NOMO-1 treated with DMSO at 0.1 percent for 48 hours (cell line): ENCODE results near the gene LPIN3.

Experiments
- DNase-seq: peaks from one replicate; lab custom pipeline; 2025; ENCODE audit not compliant: unreplicated experiment; lab: John Stamatoyannopoulos, UW

The LPIN3 gene

DNA sequence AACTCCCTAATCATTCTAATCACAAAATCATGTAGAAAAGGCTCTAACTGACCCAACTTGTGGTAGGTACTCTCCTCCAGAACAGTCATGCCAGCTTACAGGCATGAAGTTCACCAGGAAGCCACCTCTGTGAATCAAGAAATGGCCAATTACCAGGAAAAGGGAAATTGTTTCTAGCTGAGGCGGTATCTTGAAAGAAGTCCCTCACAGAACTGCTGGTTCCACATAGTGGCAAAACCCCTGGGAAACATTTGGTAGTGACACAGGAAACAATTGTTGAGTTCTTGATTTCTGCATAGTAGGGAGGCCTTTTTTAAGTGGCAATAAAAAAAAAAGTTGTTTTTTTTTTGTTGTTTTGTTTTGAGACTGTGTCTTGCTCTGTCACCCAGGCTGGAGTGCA lies 19.6 kb upstream of the LPIN3 start:
- DNase-seq: peak; percentile 19

DNA sequence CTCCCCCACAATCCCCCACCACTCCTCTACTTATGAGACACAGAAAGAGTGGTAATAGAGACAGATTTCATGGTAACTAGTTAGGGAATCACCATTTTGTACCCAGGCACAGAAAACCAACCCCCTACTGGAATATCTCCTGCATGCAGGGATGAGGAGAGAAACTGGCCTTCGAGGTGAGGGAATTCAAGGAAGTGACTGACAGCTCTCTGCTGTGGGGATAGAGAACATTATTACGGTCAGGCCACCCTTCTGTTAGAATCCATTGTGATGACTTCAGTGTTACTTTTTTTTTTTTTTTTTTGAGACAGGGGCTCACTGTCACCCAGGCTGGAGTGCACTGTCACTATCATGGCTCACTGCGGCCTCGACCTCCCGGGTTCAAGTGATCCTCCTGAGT lies 13.4 kb upstream of the LPIN3 start:
- no peak for DNase-seq

DNA sequence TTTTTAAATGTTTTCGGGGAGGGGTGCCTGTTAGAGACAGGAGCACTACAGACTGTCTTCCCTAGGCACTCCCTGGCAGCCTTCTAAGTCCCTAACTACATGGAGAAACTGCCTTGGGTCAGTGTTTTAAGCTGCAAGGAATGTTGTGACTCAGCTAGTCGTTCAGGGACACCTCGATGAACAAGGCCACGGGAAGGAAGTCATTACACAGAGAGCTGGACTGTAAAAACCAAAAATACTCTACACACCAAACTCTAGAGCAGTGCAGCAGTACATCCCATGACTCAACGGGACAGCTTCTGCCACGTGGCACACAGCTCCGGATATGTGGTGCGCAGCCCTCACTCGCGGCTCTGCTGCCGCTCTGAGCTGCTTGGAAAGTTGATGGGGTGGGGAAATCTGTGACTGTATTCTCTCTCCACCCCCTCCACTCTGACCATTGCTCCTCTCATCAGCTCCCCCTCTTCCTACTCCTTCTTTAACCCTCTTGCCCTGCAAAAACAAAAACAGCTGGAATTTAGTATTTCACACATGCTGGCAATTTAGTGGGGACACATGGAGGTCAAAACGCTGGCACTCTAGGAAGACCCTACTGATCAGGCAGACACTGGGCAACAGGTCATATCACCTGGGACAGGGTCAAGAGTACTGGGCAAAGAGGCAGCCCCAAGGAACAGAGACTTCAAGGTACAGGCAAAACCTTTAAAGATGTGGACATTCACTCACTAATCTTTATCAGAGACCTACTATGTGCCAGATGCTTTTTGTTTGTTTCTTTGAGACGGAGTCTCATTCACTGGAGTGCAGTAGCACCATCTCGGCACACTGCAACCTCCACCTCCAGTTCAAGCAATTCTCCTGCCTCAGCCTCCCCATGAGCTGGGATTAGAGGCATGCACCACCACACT lies 10.9 kb upstream of the LPIN3 start:
- peak; percentile 88 for DNase-seq

DNA sequence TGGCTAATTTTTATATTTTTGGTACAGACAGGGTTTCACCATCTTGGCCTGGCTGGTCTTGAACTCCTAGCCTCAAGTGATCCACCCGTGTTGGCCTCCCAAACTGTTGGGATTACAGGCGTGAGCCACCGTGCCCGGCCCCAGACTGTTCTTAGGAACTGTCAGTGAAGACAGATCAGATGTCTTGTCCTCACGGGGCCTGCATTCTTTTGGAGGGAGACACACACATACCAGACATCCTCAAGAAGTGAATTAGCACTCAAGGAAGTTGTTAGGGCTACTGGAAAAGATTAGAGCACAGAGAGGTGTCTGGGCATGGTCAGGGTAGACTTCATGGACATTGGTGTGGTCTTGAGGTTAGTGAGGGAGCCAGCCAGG lies 10.3 kb upstream of the LPIN3 start:
- DNase-seq: no peak

DNA sequence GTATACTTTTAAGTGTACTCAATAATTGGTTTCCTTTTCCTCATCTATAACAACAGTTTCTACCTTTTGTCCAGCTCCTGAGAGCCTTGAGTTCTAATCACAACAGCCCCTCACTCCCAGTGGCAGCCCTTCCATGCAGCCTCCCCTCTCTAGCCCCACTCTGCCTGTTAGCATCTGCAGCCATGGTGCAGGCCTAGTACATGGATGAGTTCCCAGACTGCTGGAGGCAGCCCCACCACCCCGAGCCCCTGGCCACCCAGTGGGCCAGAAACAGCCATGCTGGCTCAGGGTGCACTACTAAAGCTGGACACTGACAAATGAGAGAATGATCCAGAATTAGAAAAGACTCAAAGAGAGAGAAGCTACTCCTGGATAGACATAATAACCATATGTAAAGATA lies 9.7 kb upstream of the LPIN3 start:
- DNase-seq: no peak

DNA sequence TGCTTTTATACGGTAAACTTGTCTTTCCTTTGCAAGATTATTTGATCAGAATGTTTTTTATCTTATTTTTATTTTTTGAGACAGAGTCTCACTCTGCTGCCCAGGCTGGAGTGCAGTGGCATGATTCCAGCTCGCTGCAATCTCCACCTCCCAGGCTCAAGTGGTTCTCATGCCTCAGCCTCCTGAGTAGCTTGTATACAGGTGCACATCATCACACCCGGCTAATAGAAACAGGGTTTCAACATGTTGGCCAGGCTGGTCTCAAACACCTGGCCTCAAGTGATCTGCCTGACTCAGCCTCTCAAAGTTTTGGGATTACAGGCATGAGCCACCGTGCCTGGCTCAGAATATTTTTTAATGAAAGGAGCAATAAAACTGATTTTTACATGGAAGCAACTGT lies 8.9 kb upstream of the LPIN3 start:
- no peak for DNase-seq

DNA sequence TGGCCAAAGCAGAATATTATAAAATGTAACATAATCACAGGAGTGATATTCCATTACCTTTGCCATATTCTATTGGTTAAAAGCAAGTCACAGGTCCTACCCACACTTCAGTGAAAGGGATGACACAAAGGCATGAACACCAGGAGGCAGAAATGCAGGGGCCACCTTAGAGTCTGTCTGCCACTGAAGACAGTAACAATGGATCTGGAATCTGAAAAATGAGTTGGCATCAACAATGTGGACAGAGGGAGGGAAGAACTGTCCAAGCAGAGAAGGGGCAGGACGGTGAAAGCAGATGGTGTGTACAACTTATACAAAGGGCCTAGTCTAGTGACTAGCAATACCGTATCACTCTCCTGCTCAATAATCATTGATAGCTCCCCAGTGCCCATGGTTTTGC lies 6.6 kb upstream of the LPIN3 start:
- DNase-seq: no peak

DNA sequence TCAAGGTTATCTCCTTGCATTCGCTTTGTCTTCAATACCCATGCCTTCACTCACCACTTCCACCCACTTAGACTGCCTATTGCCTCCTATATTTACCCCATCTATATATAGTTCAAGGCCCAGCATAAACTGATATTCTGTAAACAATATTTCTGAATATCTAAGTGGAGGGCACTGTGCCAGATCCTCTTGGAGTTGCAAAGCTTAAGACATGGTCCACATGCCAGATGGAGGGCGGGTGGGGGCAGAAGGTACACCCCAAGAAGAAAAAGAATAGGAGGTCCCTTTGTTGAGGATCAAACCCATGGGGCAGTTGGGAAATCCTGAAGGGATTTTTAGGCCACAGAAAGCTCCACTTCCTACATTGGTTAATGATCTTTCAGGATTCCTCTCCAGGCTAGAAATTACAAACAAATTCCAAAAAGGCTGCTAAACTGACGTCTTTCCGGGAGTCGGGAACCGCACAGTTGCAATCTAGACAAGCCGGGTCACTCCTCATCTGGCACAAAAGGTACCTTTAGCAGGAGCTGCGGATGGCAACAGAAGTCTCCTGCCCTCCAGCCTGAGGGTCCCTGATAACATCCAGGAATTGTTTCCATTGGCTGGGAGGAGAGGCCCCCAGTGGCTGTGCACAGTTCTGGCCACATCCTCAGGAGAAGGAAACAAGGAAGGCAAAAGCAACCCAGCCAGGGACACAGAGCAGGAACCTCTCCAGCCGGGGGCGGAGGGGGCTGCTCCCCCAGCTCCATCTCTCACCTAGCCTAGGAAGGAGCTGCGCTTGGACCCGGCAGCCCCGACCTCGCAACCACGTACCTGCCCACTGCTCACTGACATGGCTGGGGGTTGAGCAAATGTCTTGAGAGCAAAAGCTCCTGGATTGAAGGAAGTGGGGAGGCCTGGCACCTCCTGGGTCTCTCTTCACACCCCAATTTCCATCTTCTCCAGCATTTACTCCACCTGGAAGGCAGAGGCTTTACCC lies 5.9 kb upstream of the LPIN3 start:
- DNase-seq: no peak

DNA sequence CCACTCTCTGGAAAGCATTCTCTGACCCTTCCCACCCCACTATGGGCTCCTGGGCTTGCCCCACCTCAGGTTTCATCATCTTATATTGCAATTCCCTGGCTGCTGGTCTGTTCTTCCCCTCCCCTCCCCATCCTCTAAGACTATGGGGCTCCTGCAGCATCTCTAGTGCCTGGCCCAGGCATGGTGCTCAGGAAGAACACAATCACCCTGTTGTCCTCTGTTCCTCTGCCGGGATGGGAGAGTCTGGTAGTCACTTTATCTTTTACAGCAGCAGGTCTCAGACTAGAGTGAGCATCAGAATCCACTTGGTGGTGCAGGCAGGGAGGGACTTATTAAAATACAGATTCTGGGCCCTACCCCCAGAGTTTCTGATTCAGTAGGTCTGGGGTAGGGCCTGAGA lies 5.0 kb upstream of the LPIN3 start:
- DNase-seq: no peak

DNA sequence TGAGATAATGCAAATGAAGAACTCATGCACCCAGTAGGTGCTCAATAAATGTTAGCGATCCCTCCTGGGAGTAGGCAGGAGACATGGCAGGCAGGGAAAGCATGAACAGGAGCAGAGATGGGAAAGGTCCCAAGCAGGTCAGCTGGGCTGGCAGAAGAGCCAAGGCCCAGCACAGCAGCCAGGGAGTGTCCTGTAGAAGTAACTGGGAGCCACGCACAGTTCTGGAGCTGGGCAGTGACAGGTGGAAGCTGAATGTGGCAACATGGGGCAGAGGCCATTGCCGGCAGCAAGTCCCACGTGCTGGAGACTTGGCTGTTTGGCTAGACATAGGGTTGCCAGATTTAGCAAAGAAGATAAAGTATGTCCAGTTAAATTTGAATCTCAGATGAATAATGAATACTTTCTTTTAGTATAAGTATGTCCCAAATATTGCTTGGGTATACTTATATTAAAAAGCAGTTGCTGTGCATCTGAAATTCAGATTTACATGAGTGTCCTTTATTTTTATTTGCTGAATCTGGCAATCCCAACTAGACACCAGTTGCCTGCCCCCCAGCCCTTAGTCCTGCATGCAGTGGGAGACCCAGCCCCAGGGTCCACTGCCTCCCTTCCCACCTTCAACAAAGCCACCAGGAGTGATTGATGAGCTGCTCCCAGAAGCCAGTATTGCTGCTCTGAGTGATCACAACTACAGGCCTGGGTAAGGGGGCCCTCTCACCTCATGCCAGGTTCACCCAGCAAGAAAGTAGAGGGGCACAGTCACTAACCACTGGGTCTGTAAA lies 3.7 kb upstream of the LPIN3 start:
- no peak for DNase-seq

DNA sequence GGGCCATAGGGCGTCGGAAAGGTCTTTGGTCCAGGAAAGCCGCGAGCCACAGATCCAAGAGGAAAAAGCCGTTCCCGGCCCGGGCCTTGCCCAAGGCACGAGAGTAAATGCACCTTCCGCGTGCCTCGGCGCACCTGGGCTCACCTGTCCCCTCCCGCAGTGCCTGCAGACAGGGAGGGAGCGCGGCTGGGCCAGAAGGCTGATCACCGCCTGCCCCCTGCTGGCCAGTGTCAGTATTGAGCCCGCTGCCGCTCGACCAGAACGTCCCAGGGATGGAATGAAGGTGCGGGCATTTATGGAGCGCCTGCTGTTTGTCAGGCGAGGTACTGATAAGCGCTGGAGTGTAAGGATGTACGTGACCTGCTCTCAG lies 679 bp upstream of the LPIN3 start:
- peak; percentile 55 for DNase-seq

DNA sequence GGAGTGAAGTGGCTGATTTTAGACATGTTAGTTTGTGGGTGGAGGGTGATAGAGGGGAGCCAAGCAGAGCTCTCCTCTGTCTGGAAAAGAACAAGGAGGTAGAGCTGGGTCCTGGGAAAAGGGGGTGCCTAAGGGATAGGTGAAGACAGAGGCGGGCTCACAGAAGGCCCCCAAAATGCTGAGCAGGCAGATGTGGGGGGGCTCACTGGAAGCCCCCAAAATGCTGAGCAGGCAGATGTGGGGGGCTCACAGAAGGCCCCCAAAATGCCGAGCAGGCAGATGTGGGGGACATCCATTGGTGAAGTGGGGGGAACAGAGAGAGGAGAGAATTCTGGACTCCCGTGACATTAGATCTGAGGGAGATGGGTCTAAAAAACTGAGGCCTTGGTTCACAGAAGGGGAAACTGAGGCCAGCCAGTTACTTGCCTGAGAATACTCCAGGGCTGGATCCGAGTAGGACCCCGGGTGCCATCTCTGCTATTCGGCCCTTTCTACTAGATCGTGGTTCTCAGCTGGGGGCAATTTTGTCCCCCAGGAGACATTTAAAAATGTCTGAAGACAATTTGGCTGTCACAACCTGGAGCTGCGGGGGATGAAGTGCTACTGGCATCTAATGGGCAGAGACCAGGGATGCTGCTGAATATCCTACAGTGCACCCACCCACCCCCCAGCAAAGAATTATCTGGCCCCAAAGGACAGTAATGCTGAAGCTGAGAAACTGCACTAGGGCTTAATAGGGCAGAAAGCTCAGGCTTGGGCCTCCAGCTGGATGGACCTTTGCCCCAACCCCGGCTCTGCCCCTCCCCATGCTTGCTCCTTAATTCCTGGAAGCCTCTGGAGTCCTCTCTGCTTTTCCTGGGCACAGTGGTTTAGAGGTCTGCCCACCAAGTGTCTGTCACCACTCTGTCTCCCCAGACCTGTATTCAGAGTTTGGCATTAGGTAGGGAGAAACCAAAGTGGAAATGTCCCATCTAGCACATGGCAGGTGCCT lies 2.1 kb downstream of the LPIN3 start:
- DNase-seq: no peak

DNA sequence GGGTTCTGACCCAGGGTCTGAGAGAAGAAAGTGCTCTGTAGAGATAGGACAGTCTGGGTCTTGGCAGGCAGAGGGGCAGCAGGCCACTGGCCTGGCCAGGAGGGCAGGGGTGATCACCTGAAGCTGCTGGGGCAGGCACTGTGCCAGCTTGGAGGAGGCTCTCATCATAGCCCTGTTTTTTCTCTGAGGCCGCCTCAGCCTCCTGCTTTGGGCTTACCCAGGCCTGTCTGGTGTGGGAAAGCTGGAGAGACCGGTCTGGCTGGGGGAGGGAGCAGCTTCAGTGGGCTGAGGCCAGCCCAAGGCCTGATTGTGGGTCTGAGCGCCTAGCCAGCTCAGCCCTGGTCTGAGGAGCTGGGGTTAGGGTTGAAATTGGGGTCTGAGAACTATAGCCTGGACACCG lies 3.9 kb downstream of the LPIN3 start:
- DNase-seq: no peak

DNA sequence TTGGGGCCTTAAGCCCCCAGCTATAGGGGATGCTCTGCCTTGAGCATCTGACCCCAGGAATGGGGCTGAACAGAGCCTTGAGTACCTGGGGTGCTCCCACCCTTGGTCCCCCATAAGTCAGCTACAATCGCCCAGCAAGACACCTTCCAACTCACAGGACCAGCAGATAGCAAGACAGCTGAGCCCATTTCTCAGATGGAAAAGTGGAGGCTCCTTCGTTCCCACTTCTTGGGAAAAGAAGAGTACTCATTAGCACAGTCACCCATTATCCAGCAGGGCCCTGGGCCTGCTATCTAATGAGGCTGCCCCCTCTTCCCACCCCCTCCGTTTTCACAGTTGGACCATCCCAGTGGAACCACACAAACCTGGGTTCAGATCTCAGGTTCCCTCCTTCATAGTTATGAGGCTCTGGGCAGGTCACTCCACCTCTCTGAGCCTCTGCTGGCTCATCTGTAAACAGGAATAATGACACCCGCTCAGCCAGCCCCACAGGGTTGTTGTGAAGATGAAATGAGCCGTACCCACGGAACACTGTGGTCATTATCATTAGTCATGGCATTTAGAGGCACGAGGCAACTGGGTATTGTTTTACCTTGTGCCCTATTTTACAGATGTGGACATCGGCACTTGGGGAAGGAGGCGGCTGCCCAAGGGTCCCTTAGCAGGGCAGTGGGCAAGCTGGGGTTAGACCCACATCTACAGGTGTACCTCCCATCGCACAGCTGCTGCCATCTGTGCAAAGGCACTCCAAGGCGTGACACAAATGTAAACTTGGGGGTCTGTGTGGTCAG lies 4.5 kb downstream of the LPIN3 start:
- no peak for DNase-seq

DNA sequence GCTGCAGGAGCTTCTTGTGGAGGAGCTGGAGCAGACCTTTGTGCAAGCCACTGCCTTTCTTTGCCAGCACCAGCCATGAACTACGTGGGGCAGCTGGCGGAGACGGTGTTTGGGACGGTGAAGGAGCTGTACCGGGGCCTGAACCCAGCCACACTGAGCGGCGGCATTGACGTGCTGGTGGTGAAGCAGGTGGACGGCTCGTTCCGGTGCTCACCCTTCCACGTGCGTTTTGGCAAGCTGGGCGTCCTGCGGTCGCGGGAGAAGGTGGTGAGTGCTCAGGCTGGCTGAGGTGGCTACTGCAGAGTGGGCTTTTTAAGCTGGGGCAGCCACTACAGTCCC lies 5.1 kb downstream of the LPIN3 start:
- DNase-seq: no peak

DNA sequence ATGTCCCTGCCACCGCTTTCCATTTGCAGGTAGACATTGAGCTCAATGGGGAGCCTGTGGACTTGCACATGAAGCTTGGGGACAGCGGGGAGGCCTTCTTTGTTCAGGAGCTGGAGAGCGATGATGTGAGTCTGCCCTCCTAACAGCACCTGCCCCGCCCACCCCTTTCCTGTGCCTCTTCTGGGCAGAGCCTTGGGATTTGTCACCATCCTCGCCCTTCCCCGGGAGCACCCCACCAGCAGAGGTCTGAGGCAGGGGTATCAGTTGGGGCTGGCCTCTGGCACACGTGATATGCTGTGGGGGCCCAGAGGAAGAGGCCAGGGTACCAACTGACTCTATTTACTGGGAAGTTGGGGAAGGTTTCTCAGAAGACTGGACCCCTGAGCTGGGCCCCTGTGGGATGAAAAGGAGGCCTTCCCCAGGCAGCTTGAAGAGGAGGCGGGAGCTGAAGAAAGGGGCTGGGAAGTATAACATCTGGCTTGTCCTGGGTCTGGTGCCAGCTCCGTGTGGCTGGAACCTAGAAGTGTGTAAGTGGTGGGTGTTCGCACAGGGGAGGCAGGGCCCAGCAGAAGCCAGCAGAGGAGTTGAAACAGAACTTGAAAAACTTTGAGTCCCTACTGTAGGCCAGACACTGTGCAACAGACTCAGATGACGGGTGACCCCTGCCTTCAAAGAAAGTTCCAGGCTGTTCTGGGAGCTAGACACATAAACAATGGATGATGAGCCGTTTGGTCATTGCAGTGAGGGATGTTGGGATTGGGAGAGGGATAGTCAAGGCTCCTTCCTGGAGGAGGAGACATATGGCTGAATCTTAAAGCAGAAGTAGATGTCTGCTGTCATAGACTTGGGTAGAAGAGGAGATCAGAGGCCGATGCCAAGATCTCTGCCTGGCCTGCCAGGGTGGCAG lies 7.2 kb downstream of the LPIN3 start:
- no peak for DNase-seq

DNA sequence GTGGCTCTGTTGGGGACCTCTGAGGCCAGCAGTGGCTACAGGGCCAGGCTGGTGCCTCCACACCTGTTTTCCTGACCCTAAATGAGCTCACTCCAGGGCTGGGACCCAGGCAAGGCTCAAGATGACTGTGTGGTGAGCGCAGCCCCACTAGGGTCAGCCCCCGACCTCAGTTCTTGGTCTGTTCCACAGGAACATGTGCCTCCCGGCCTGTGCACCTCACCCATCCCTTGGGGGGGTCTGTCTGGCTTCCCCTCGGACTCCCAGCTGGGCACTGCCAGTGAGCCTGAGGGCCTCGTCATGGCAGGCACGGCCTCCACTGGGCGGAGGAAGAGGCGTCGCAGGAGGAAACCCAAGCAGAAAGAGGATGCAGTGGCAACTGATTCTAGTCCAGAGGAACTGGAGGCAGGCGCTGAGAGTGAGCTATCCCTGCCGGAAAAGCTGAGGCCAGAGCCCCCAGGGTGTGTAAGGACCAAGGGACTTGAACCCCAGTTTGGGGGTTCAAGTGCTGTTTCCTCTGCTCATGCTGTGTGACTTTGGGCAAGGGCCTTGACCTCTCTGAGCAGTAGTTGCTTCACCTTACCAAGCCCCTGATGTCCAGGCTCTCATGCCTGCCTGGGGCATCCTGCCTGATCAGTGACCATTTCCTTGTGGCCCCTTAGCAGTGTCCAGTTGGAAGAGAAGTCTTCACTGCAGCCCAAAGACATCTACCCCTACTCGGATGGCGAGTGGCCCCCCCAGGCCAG lies 8.0 kb downstream of the LPIN3 start:
- DNase-seq: no peak

DNA sequence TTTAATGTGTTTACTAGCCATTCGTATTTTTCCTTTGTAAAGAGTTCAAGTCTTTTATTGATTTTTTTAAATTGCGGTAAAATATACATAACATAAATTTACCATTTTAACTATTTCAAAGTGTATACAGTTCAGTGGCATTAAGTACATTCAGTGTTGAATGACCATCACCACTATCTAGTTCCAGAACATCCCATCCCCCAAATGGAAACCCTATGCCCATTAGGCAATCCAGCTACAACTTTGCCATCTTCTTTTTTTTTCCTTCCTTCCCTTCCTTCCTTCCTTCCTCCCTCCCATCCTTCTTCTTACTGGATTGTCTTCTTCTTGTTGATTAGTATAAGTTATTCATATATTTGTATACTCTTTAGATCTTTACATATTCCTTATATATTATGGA lies 8.6 kb downstream of the LPIN3 start:
- DNase-seq: no peak
